Spinal cord (tissue), 10 donors: ENCODE results near the gene GRXCR1. TPM values are rescaled to one million over a fixed set of nuclear protein-coding genes. Genes with fewer than 3 reads are reported as not detected.

Source experiments
- DNase-seq, 6 donors: peaks; one replicate each; pipeline versions ENCODE4 v3.0.0 to v3.0.0-alpha.2; 2013 to 2015; ENCODE audit warnings: low spot score in 6 of 6, low read depth in 4 of 6
- H3K27ac ChIP-seq: one replicate; pipeline ENCODE4 v1.5.1; 2013; ENCODE audit warnings: low read depth, low read length, control low read depth
- H3K27me3 ChIP-seq: one replicate; pipeline ENCODE4 v1.6.1; 2013; ENCODE audit warnings: low read length; ENCODE audit not compliant: control insufficient read depth, insufficient read depth
- H3K36me3 ChIP-seq: one replicate; pipeline ENCODE4 v1.6.1; 2013; ENCODE audit warnings: low read length; ENCODE audit not compliant: control insufficient read depth, insufficient read depth
- H3K4me1 ChIP-seq: one replicate; pipeline ENCODE4 v1.6.1; 2013; ENCODE audit warnings: low read length; ENCODE audit not compliant: control insufficient read depth, insufficient read depth
- H3K4me3 ChIP-seq: one replicate; pipeline ENCODE4 v1.5.1; 2013; ENCODE audit warnings: low read depth, low read length, control low read depth
- H3K9me3 ChIP-seq: one replicate; pipeline ENCODE4 v1.6.1; 2013; ENCODE audit warnings: low read length; ENCODE audit not compliant: control insufficient read depth, insufficient read depth
- WGBS: methylation state at CpG from one replicate; pipeline ENCODE4 v1.1.5; 2013; ENCODE audit warnings: missing lambda C conversion rate; ENCODE audit not compliant: insufficient coverage; 5-methylcytosine and 5-hydroxymethylcytosine counted together
- long read RNA-seq, 4 donors: transcript quantifications; one replicate each; lab custom pipeline, GENCODE V29; 2026
- polyA plus RNA-seq, 2 donors: library from polyadenylated mRNA; unstranded; fragments of 120-200 nt; gene quantifications; one replicate each; pipeline ENCODE4 v1.2.1, GENCODE V29; 2013; ENCODE audit not compliant: insufficient read length in 2 of 2
- total RNA-seq, 2 donors: library from RNA; depleted of rRNA in 1 of 2; stranded (reverse); fragments of 120-200 nt in 1 of 2; fragments of >200 nt in 1 of 2; gene quantifications; one replicate each; pipeline versions ENCODE4 v1.2.3 to v1.2.4, GENCODE V29; 2013 to 2014
- donor health status: healthy.

GRXCR1 gene
- not detected for total RNA-seq
- polyA plus RNA-seq: not detected
- long read RNA-seq, donor 1: 0 reads
- long read RNA-seq, donor 2: 0 reads
- long read RNA-seq, donor 3: 0 reads
- long read RNA-seq, donor 4: 0 reads

DNA sequence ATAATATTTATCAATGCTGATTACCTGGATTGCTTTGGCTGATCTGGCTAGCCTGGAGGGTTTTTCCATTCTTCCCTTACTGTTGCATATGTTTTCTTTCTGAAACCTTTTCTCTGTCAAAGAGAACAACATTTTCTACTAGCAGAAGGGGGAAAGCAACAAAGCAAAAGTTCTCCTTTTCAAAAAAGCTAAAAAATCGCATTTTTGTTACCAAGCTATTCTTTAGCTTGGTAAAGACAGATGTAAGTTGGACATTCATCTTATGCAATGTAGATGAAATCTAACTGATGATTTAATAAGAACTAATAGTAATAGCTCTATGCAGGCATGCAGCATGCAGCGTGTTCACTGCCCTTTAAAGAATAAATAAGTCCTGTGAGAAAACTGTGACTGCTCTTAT, at the start of gene GRXCR1:
Gene GRXCR1 (plus strand): TSS at position 301 of the 400 bp plus-strand sequence. CDS start 554 bp downstream, outside the sequence.
- H3K27me3 ChIP-seq: no peaks in the 10 kb centered on the region
- DNase-seq: no peak
- H3K36me3 ChIP-seq: no peaks in the 10 kb centered on the region
- H3K4me1 ChIP-seq: no peaks in the 10 kb centered on the region
- no peak within 1 kb of the TSS for H3K4me3 ChIP-seq
- H3K27ac ChIP-seq: no peak within 1 kb of the TSS
- no CpG with 5 or more reads among the region's 2 CpGs for WGBS
- no peaks in the 10 kb centered on the region for H3K9me3 ChIP-seq

DNA sequence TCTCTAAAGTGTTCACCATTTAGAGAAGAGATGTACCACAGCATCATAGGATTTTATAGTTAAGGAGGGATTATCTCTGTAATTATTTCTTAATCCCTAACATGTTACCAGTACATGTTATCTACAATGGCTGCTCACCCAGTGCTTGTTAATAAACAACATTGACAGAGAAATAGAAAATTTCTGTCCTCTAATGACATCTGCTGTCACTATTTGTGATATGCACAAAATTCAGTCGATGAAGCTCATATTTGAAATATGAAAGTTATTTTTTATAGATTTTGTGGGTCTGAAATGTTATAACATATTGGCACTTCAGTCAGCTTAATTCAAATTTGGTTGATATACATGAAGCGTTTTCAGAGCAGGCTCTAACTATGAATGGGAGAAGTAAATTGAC, 48.8 kb upstream of the GRXCR1 start:
- H3K36me3 ChIP-seq: no peaks in the 10 kb centered on the region
- WGBS: no CpG with 5 or more reads among the region's 2 CpGs
- peak in 2 of 6 donors; percentile 8 to 65 for DNase-seq
- no peaks in the 10 kb centered on the region for H3K9me3 ChIP-seq
- H3K27ac ChIP-seq: no peak overlapping the region
- H3K4me1 ChIP-seq: no peaks in the 10 kb centered on the region
- no peaks in the 10 kb centered on the region for H3K27me3 ChIP-seq
- no peak overlapping the region for H3K4me3 ChIP-seq

DNA sequence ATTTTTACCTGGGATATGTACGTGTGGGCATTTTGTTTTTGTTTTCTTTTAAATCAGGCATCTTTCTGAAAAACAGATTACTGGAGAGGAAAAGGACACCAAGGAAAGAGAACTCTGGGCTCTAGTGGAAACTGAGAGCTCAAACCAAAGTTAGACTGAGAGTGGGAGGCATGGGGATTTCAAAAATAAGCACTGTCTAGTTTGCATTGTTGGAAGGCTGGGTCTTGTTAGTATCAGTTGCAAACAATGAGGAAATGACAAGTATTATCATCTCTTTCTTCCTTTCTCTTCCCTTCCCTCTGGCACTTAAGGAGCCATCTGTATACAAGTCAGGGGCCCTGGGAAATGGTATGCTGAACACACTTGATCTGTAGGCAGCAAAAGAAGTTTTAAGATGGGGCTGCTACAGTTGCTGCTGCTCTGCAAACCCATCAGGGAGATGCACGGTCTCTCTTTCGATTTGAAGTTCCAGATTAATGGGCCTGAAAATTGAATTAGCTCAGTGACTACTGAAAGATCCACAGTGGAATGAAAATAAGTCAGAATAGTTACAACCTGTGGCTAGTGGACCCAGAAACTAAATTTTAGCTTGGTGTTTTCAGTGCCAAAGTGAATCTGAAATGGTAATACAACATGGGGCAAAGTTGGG, 48.0 kb upstream of the GRXCR1 start:
- Histone ChIP-seq H3K4me3 (no peak overlapping the region), H3K4me1 (no peaks in the 10 kb centered on the region), H3K27me3 (no peaks in the 10 kb centered on the region), H3K36me3 (no peaks in the 10 kb centered on the region), H3K27ac (no peak overlapping the region), H3K9me3 (no peaks in the 10 kb centered on the region)
- 24% methylated on average over 3 of the region's 3 CpGs for WGBS
- peak in 2 of 6 donors; percentile 4 to 85 for DNase-seq

DNA sequence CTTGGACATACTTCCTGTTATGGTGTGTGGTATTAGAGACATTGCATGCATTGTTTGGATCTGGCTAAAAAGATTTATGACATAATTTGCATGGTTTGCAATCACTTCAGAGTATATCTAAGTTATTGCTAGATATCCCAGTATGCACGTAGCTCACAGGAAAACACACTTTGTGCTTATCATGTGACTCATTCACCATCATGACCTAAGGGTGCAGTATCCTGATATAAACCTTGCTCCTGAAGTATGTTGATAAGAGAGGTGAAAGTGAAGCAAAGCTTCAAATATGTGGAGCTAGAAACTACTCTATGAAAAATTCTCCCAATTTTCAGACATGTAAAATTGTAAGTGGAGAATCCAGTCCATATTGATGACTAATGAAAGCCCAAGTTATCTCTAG, 46.9 kb upstream of the GRXCR1 start:
- H3K9me3 ChIP-seq: peaks cover 3% of the 10 kb centered on the region
- H3K4me3 ChIP-seq: no peak overlapping the region
- H3K4me1 ChIP-seq: no peaks in the 10 kb centered on the region
- no peaks in the 10 kb centered on the region for H3K36me3 ChIP-seq
- H3K27me3 ChIP-seq: no peaks in the 10 kb centered on the region
- no peak for DNase-seq
- WGBS: no CpG with 5 or more reads among the region's 1 CpG
- H3K27ac ChIP-seq: no peak overlapping the region

DNA sequence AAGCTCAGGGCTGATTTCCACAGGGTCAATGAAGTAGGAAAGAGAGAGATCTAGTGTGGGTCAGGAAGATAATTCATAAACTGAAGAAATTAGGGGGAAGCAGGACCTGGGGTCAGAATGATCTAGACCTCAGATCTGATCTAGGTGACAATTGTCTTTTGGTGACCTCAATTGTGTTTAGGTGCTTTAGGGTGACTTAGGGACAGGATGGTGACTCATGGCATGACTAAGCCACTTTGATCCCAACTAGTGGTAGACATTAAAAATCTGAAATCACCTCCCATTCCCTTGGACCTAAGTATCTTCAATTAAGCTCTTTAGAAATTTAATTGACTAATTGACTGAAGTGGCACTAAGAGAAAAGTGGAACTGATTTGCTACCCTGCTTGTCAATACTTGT, 36.7 kb upstream of the GRXCR1 start:
- no peaks in the 10 kb centered on the region for H3K9me3 ChIP-seq
- H3K27ac ChIP-seq: no peak overlapping the region
- H3K36me3 ChIP-seq: no peaks in the 10 kb centered on the region
- H3K27me3 ChIP-seq: no peaks in the 10 kb centered on the region
- no peaks in the 10 kb centered on the region for H3K4me1 ChIP-seq
- no peak overlapping the region for H3K4me3 ChIP-seq
- no peak for DNase-seq

DNA sequence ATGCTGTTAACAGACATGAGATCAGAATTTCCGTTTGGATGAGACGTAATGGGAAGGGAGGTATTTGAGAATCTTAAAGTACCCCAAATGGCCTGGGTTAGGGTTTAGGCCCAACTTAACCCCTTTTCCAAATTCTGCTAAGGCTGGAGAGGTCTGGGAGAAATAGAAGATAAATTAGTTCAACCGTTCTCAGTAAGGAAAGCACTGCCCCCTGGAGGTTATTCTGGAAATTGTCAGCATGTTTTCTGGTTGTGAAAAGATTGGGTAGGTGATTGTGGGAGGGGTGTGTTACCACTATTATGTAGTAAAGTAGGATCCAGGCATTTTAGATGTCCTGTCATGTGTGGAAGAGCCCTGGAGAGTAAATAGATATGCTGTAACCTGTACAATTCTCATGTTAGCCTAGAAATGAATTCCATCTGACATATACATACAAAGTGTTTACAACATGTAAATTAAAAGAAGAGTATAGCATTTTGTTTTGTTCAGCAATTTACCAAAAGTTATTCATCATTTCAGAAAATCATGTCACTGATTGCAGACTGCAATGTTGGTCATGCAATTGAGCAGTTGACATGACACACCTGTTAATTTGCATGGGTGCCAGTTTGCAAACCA, 26.8 kb upstream of the GRXCR1 start:
- H3K27me3 ChIP-seq: no peaks in the 10 kb centered on the region
- no peak overlapping the region for H3K4me3 ChIP-seq
- DNase-seq: peak in 3 of 6 donors; percentile 42 to 79 (median 74)
- 27% methylated on average over 3 of the region's 3 CpGs for WGBS
- H3K4me1 ChIP-seq: no peaks in the 10 kb centered on the region
- H3K27ac ChIP-seq: no peak overlapping the region
- H3K9me3 ChIP-seq: no peaks in the 10 kb centered on the region
- no peaks in the 10 kb centered on the region for H3K36me3 ChIP-seq

DNA sequence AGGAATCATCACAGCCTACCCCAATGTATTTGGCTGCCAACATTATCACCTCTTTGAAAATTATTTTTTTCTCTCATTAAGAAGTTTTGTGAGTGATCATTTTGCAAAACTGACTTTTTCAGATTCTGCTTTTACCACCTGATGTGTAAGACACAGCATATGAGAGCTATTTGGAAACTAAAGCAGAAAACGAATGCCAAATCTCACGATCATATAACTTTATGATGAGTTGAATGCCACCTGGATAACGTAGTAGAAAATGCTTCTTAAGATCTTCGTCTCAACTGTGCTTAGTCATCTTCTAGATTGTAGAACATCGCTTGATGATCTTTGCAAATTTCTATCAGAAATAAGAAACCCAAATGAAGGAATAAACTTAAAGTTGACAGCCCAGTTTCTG, 21.3 kb upstream of the GRXCR1 start:
- H3K4me3 ChIP-seq: no peak overlapping the region
- H3K27ac ChIP-seq: no peak overlapping the region
- H3K9me3 ChIP-seq: no peaks in the 10 kb centered on the region
- no peaks in the 10 kb centered on the region for H3K27me3 ChIP-seq
- H3K4me1 ChIP-seq: no peaks in the 10 kb centered on the region
- DNase-seq: peak in 1 of 6 donors; percentile 53
- no peaks in the 10 kb centered on the region for H3K36me3 ChIP-seq
- 80% methylated on average over 2 of the region's 5 CpGs for WGBS

DNA sequence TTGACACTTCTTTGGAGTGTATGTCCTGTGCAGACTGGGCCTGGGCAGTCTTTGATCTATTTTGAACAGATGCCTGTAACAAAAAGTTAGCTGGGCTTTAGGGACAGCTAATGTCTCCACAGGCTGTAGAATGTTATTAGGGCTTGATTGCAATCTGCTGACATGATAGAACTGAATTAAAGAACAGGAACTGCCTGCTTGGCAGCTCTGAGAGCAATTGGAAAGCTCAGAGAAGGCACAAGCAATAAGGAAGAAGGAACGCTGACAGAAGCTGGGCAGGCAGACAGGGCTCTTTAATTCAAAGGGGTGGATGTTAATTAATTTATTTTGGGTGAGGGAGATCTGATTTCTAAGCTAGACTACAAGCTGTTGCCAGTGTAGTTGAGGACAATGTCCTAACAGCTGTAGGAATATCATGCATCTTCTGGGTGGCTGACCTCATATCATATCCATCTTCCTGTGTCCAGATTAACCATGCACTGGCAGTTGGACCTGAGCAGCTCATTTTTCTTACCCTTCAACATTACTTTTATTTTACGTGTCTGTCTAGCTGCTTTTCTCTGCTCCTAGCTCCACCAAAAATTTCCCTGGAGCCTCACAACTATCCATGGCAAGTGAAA, 20.7 kb upstream of the GRXCR1 start:
- peak; percentile 49 to 91 (median 62) for DNase-seq
- Histone ChIP-seq H3K27me3 (no peaks in the 10 kb centered on the region), H3K36me3 (no peaks in the 10 kb centered on the region), H3K9me3 (no peaks in the 10 kb centered on the region), H3K27ac (no peak overlapping the region), H3K4me1 (no peaks in the 10 kb centered on the region), H3K4me3 (no peak overlapping the region)
- WGBS: 20% methylated on average over 1 of the region's 2 CpGs

DNA sequence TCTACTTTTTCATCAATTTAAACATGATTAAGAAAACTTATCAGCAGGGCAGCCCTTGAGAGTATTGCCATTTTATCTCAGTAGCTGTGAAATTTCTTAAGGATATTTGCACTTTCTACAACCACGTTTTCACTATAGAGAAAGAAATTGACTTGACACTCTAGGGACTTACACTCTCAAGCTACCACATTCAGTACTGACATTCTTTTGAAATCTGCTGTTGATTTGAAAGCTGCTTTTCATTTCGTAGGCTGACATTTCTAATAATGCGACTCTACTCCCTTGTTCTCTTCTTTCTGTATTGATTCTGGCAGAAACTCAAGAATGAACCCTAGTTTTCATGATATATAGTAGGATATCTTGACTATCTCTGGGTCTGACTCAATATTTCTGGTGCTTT, 13.7 kb upstream of the GRXCR1 start:
- Histone ChIP-seq H3K27me3 (no peaks in the 10 kb centered on the region), H3K4me1 (no peaks in the 10 kb centered on the region), H3K36me3 (no peaks in the 10 kb centered on the region), H3K27ac (no peak overlapping the region), H3K4me3 (no peak overlapping the region), H3K9me3 (no peaks in the 10 kb centered on the region)
- WGBS: no CpG with 5 or more reads among the region's 3 CpGs
- DNase-seq: no peak

DNA sequence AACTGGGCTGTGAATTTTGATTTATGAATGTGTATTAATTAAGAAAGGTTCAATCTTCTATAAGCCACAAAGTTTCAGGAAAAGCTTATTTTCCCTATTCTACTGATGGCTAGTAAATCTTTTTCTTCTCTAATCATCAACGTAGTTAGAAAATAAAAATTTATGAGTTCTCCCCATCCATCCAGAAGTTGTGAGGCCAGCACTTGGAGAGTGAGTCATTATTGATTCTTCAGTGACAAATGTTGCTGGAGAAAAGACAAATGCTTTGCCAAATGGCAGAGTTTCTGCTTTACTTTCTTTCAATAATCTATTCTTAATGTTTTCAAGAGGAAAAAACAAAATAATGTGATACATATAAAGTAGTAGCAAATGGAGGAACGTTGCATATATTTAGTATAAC, 11.3 kb upstream of the GRXCR1 start:
- no CpG with 5 or more reads among the region's 2 CpGs for WGBS
- H3K27ac ChIP-seq: no peak overlapping the region

More for the DNA sequence above, 11.3 kb upstream of the GRXCR1 start:
- no peak for DNase-seq
- Histone ChIP-seq H3K4me3 (no peak overlapping the region), H3K27me3 (no peaks in the 10 kb centered on the region), H3K4me1 (no peaks in the 10 kb centered on the region), H3K9me3 (no peaks in the 10 kb centered on the region), H3K36me3 (no peaks in the 10 kb centered on the region)
